Panc1 (cell line): ENCODE results near the gene INPP5D.

Source experiments
- CTCF ChIP-seq: fragments of 450-650 bp; IDR thresholded peaks from 2 replicates; pipeline ENCODE4 v1.5.1; 2017; ENCODE audit warnings: mild to moderate bottlenecking
- POLR2AphosphoS5 ChIP-seq: IDR thresholded peaks from 2 replicates; pipeline ENCODE4 v1.6.1; 2012; ENCODE audit warnings: mild to moderate bottlenecking, low read depth, low read length, moderate library complexity
- REST ChIP-seq, 2 experiments: IDR thresholded peaks; 2 replicates each; pipeline ENCODE4 v1.6.1; 2011 to 2012; ENCODE audit warnings: low read depth in 2 of 2, control low read depth in 1 of 2, low read length in 1 of 2, mild to moderate bottlenecking in 1 of 2, moderate library complexity in 1 of 2; ENCODE audit not compliant: insufficient read depth in 1 of 2
- SIN3A ChIP-seq: IDR thresholded peaks from 2 replicates; pipeline ENCODE4 v1.6.1; 2012; ENCODE audit warnings: low read depth, mild to moderate bottlenecking, low read length, moderate library complexity, borderline replicate concordance; ENCODE audit not compliant: insufficient read depth

GRCh38 chr2:233209533-233210171 lies 149.5 kb downstream of the INPP5D start:
- TF ChIP-seq POLR2AphosphoS5 (no peak), CTCF (no peak), REST (IDR thresholded peaks at IDR 0.05; ENCODE audit: insufficient read depth in 1 of 2, low read depth in 2 of 2, low read length in 1 of 2) (no peak), SIN3A (no peak)
